DND-41 (cell line): ENCODE measurements around the gene TCL1B.

Source experiments
- ATAC-seq: fragments of 200-7000 bp; cut with Tn5 transposase; 3 replicates; pipeline ENCODE4 v1.9.1; 2021; ENCODE audit warnings: low read depth; ENCODE audit not compliant: insufficient read depth
- DNase-seq: peaks from one replicate; pipeline ENCODE4 v3.0.0-alpha.2; 2020
- H2AFZ ChIP-seq: 2 replicates; pipeline ENCODE4 v1.6.0; 2012; ENCODE audit warnings: low read depth, low read length
- H3K27ac ChIP-seq: 2 replicates; pipeline ENCODE4 v1.5.1; 2012; ENCODE audit warnings: low read length, inconsistent platforms
- H3K27me3 ChIP-seq: fragments of 200-600 bp; sonication (generic); 2 replicates; pipeline ENCODE4 v1.6.0; 2012; ENCODE audit warnings: low read length, mild to moderate bottlenecking, inconsistent platforms; ENCODE audit not compliant: insufficient read depth, poor library complexity
- H3K36me3 ChIP-seq: 2 replicates; pipeline ENCODE4 v1.5.1; 2012; ENCODE audit warnings: low read length, inconsistent platforms; ENCODE audit not compliant: insufficient read depth
- H3K4me1 ChIP-seq: 2 replicates; pipeline ENCODE4 v1.5.1; 2012; ENCODE audit warnings: mild to moderate bottlenecking, low read length; ENCODE audit not compliant: insufficient read depth
- H3K4me2 ChIP-seq: 2 replicates; pipeline ENCODE4 v1.6.0; 2012; ENCODE audit warnings: mild to moderate bottlenecking, moderate library complexity, low read length, inconsistent platforms; ENCODE audit not compliant: insufficient read depth
- H3K4me3 ChIP-seq, 2 experiments: fragments of 200-600 bp in 1 of 2; shearing (Covaris generic) in 1 of 2; 2 replicates each; pipeline ENCODE4 v1.5.1; 2012 to 2016; ENCODE audit warnings: inconsistent platforms in 2 of 2, low read length in 2 of 2, mild to moderate bottlenecking in 2 of 2, low read depth in 1 of 2, moderate library complexity in 1 of 2
- H3K79me2 ChIP-seq: 2 replicates; pipeline ENCODE4 v1.6.0; 2012; ENCODE audit warnings: low read length, inconsistent platforms; ENCODE audit not compliant: insufficient read depth
- H3K9ac ChIP-seq: 2 replicates; pipeline ENCODE4 v1.6.0; 2012; ENCODE audit warnings: low read depth, mild to moderate bottlenecking, inconsistent platforms, low read length, moderate library complexity
- H3K9me3 ChIP-seq: 2 replicates; pipeline ENCODE4 v1.5.1; 2012; ENCODE audit warnings: low read length, moderate library complexity, mild to moderate bottlenecking, inconsistent platforms; ENCODE audit not compliant: insufficient read depth, severe bottlenecking
- H4K20me1 ChIP-seq: 2 replicates; pipeline ENCODE4 v1.6.0; 2012; ENCODE audit warnings: low read length; ENCODE audit not compliant: insufficient read depth
- CTCF ChIP-seq: IDR thresholded peaks from 2 replicates; pipeline ENCODE4 v1.5.1; 2012; ENCODE audit warnings: borderline replicate concordance, low read length, moderate library complexity, mild to moderate bottlenecking; ENCODE audit not compliant: poor library complexity, severe bottlenecking; ENCODE audit errors: extremely low read depth
- EZH2 ChIP-seq: IDR thresholded peaks from 3 replicates; pipeline ENCODE4 v1.6.1; 2012; ENCODE audit warnings: borderline replicate concordance, low read depth, mild to moderate bottlenecking, moderate library complexity, low read length, inconsistent platforms; ENCODE audit not compliant: severe bottlenecking

TCL1B gene

GRCh38 chr14:95685978-95686922 lies at the start of gene TCL1B:
Gene TCL1B, plus strand, starts transcription at chr14:95686426. Its CDS starts 42 bp downstream, at chr14:95686468.
- Histone ChIP-seq H3K4me3 (no peak within 1 kb of the TSS), H3K27ac (no peak within 1 kb of the TSS), H3K27me3 (no peaks in the 10 kb centered on the region), H3K9ac (no peak within 1 kb of the TSS), H3K4me1 (no peaks in the 10 kb centered on the region), H2AFZ (no peak within 1 kb of the TSS), H3K36me3 (no peaks in the 10 kb centered on the region), H3K4me2 (no peak within 1 kb of the TSS), H4K20me1 (no peaks in the 10 kb centered on the region), H3K9me3 (no peaks in the 10 kb centered on the region), H3K79me2 (no peaks in the 10 kb centered on the region)
- ATAC-seq (no peak), DNase-seq (no peak)
- TF ChIP-seq CTCF (no peak), EZH2 (no peak)

- H3K36me3 ChIP-seq: no peaks in the 10 kb centered on the region
Measured at GRCh38 chr14:95644981-95645380, 41.2 kb upstream of the TCL1B start.

GRCh38 chr14:95645389-95645996 lies 40.7 kb upstream of the TCL1B start:
- H3K4me1 ChIP-seq: no peaks in the 10 kb centered on the region
- H3K9me3 ChIP-seq: no peaks in the 10 kb centered on the region
- ATAC-seq (no peak), DNase-seq (no peak)
- H3K79me2 ChIP-seq: no peaks in the 10 kb centered on the region
- no peaks in the 10 kb centered on the region for H4K20me1 ChIP-seq
- no peak overlapping the region for H2AFZ ChIP-seq
- H3K36me3 ChIP-seq: no peaks in the 10 kb centered on the region
- TF ChIP-seq CTCF (no peak), EZH2 (no peak)
- no peak overlapping the region for H3K4me3 ChIP-seq
- H3K4me2 ChIP-seq: no peak overlapping the region
- no peak overlapping the region for H3K27ac ChIP-seq
- no peaks in the 10 kb centered on the region for H3K27me3 ChIP-seq
- no peak overlapping the region for H3K9ac ChIP-seq

More at GRCh38 chr14:95644981-95645380, 41.2 kb upstream of the TCL1B start:
- H3K4me3 ChIP-seq: no peak overlapping the region
- H3K27me3 ChIP-seq: no peaks in the 10 kb centered on the region
- no peaks in the 10 kb centered on the region for H3K9me3 ChIP-seq
- H3K4me2 ChIP-seq: no peak overlapping the region
- no peaks in the 10 kb centered on the region for H3K79me2 ChIP-seq
- H3K4me1 ChIP-seq: no peaks in the 10 kb centered on the region
- H3K27ac ChIP-seq: no peak overlapping the region
- H2AFZ ChIP-seq: no peak overlapping the region
- TF ChIP-seq CTCF (no peak), EZH2 (no peak)
- no peaks in the 10 kb centered on the region for H4K20me1 ChIP-seq
- no peak overlapping the region for H3K9ac ChIP-seq
- no peak for DNase-seq
- ATAC-seq: no peak
